Activated T-cell treated with anti-CD3 and anti-CD28 coated beads, Interleukin-2, amount 50 U/mL, for 24 hours (primary cell): ENCODE measurements around the gene TAT.
"Not testable (repeated sequence)": the region's sequence is repeated elsewhere in the genome, so short reads cannot be mapped to it uniquely, and the experiment has no call there.

Source experiments
- DNase-seq: peaks from one replicate; pipeline ENCODE4 v3.0.0-alpha.2; 2020
- H3K27ac Mint-ChIP-seq: 2 replicates; pipeline ENCODE4 v1.8.0; 2020; ENCODE audit warnings: mild to moderate bottlenecking, mixed read lengths
- H3K27me3 Mint-ChIP-seq: 2 replicates; pipeline ENCODE4 v1.8.0; 2020; ENCODE audit warnings: mixed read lengths
- H3K36me3 Mint-ChIP-seq: 2 replicates; pipeline ENCODE4 v1.8.0; 2020; ENCODE audit warnings: low read depth, mixed read lengths
- H3K4me1 Mint-ChIP-seq: 2 replicates; pipeline ENCODE4 v1.8.0; 2020; ENCODE audit warnings: low read depth, mixed read lengths
- H3K4me3 Mint-ChIP-seq: 2 replicates; pipeline ENCODE4 v1.8.0; 2020; ENCODE audit warnings: mild to moderate bottlenecking, moderate library complexity, mixed read lengths
- H3K9me3 Mint-ChIP-seq: 2 replicates; pipeline ENCODE4 v1.8.0; 2020; ENCODE audit warnings: mixed read lengths

Gene TAT

DNA sequence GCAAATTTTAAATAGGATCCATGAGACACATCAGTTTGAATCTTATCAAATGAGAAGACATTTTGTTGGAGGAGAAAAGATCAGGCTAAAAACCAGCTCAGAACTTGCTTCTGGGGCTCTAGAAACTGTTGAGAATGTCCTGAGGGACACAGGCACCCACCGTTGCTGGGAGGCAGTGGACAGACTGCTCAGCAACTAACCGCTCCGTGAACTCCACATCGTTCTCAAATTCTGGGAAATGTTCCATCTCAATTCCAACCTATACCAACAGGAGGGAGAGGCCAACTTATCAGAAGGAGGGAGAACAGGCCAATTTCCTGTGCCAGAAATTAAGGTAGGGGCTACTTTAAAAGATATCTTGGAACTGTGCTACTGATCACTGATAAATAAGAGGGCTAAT lies 8.3 kb downstream of the TAT start:
- Mint-ChIP-seq H3K27me3 (peaks cover 4% of the 10 kb centered on the region), H3K4me3 (no peak overlapping the region), H3K27ac (no peak overlapping the region), H3K4me1 (peaks cover 17% of the 10 kb centered on the region), H3K36me3 (no peaks in the 10 kb centered on the region), H3K9me3 (no peaks in the 10 kb centered on the region)
- no peak for DNase-seq

GRCh38 chr16:71567931-71568330 lies 9.0 kb downstream of the TAT start:
- Mint-ChIP-seq H3K4me3 (no peak overlapping the region), H3K27ac (no peak overlapping the region), H3K27me3 (peaks cover 4% of the 10 kb centered on the region), H3K4me1 (peaks cover 17% of the 10 kb centered on the region), H3K9me3 (no peaks in the 10 kb centered on the region), H3K36me3 (no peaks in the 10 kb centered on the region)
- DNase-seq = no peak

GRCh38 chr16:71565812-71566700 lies 10.8 kb downstream of the TAT start:
- peaks cover 17% of the 10 kb centered on the region for H3K4me1 Mint-ChIP-seq
- H3K9me3 Mint-ChIP-seq = peaks cover 10% of the 10 kb centered on the region
- peak overlapping the region; percentile 82 for H3K4me3 Mint-ChIP-seq
- peak overlapping the region; percentile 90 for H3K27ac Mint-ChIP-seq
- DNase-seq = no peak
- H3K36me3 Mint-ChIP-seq = peaks cover 2% of the 10 kb centered on the region
- H3K27me3 Mint-ChIP-seq = no peaks in the 10 kb centered on the region

GRCh38 chr16:71564335-71564967 lies 12.4 kb downstream of the TAT start:
- peaks cover 10% of the 10 kb centered on the region for H3K9me3 Mint-ChIP-seq
- H3K27ac Mint-ChIP-seq = peak overlapping the region; percentile 90
- peak overlapping the region; percentile 82 for H3K4me3 Mint-ChIP-seq
- no peaks in the 10 kb centered on the region for H3K27me3 Mint-ChIP-seq
- no peak for DNase-seq
- peaks cover 17% of the 10 kb centered on the region for H3K4me1 Mint-ChIP-seq
- H3K36me3 Mint-ChIP-seq = peaks cover 2% of the 10 kb centered on the region

DNA sequence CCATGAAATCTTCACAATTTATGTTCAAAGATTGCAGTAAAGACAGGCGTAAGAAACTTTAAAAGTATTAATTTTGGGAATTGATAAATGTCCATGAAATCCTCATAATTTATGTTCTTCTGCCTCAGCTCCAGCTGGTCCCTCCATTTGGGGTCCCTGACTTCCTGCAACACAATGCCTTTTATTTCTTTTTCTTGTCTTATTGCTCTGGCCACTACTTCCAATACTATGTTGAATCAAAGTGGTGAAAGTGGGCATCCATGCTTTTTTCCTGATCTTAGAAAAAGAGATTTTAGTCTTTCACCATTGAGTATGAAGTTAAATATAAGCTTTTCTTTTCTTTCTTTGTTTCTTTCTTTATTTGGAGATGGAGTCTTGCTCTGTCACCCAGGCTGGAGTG lies 14.3 kb downstream of the TAT start:
- no peak for DNase-seq
- Mint-ChIP-seq H3K27me3 (no peaks in the 10 kb centered on the region), H3K27ac (no peak overlapping the region), H3K4me1 (peaks cover 17% of the 10 kb centered on the region), H3K9me3 (peaks cover 10% of the 10 kb centered on the region), H3K4me3 (no peak overlapping the region), H3K36me3 (peaks cover 2% of the 10 kb centered on the region)

DNA sequence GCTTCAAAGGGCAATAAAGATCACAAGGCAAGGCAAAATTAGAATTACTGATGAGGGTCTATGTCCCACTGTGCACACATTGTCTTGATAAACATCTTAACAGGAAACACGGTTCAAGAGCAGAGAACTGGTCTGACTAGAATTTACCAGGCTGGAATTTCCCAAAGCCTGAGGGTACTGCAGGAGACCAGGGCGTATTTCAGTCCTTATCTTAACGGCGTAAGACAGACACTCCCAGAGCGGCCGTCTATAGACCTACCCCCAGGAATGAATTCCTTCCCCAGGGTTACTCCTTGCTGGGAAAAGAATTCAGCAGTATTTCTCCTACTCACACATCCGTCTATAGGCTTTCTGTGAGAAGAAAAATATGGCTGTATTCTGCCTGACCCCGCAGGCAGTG lies 15.0 kb downstream of the TAT start:
- H3K4me1 Mint-ChIP-seq = peaks cover 17% of the 10 kb centered on the region
- not testable (repeated sequence) for H3K4me3 Mint-ChIP-seq, H3K36me3 Mint-ChIP-seq, DNase-seq, H3K27me3 Mint-ChIP-seq, H3K9me3 Mint-ChIP-seq, H3K27ac Mint-ChIP-seq

DNA sequence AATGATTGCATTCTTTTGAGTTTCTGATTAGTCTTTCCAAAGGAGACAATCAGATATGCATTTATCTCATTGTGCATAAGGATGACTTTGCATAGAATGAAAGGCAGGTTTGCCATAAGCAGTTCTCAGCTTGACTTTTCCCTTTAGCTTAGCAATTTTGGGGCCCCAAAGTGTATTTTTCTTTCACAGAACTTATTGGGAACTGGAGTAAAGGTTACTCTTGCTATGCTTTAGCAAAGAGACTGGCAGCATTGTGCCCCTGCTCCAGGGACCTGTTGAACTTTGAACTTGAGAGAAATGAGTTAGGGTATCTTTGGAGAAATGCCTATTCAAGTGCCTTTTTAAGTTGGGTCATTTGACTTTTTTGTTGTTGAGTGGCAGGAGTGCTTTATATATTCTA lies 17.0 kb downstream of the TAT start:
- H3K27ac Mint-ChIP-seq = no peak overlapping the region
- H3K9me3 Mint-ChIP-seq = peaks cover 10% of the 10 kb centered on the region
- H3K4me1 Mint-ChIP-seq = peaks cover 8% of the 10 kb centered on the region
- H3K36me3 Mint-ChIP-seq = peaks cover 2% of the 10 kb centered on the region
- H3K27me3 Mint-ChIP-seq = no peaks in the 10 kb centered on the region
- no peak overlapping the region for H3K4me3 Mint-ChIP-seq
- DNase-seq = no peak

DNA sequence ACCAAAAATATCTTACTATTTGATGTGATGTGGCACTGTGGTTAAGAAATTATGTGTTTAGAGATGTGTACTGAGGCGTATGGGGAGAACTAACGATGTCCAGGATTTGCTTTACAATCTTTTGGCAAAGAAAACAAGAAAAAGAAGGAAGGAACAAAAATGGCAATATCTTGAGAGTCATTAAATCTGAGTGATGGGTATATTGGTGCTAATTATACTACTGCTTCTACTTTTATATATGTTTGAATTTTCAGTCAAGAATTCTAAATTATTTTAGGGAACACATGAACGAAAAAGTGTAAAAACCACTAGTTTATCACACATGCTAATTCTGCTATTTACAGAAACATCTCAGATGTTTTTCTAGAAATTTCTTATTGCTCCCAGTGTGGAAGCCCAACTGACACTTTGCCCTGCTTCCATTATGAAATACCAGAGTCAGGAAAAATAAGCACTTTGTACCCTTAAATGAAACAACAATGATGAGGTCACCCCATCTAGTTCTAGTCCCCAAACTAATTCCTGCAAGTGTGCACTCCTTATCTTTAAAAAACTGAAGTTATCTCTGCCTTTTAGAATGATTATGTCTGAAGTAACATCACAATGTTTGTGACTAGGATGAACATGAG lies 18.8 kb downstream of the TAT start:
- peaks cover 2% of the 10 kb centered on the region for H3K36me3 Mint-ChIP-seq
- no peak overlapping the region for H3K27ac Mint-ChIP-seq
- H3K4me3 Mint-ChIP-seq = no peak overlapping the region
- no peaks in the 10 kb centered on the region for H3K27me3 Mint-ChIP-seq
- H3K4me1 Mint-ChIP-seq = no peaks in the 10 kb centered on the region
- H3K9me3 Mint-ChIP-seq = peaks cover 10% of the 10 kb centered on the region
- DNase-seq = no peak

DNA sequence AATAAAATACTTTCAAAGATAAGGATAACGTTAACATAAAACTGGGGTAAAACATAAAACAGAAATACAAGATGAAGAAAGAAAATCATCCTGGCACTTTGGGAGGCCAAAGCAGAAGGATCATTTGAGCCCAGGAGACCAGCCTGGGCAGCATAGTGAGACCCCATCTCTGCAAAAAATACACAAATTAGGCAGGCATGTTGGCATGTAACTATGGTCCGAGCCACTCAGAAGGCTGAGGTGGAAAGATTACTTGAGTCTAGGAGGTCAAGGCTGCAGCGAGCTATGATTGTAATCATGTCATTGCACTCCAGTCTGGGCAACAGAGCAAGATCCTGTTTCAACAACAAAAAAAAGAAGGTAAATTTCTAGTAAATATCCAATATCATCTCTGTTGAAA lies 19.6 kb downstream of the TAT start:
- no peak overlapping the region for H3K4me3 Mint-ChIP-seq
- H3K27me3 Mint-ChIP-seq = no peaks in the 10 kb centered on the region
- DNase-seq = no peak
- peaks cover 10% of the 10 kb centered on the region for H3K9me3 Mint-ChIP-seq
- H3K36me3 Mint-ChIP-seq = peaks cover 2% of the 10 kb centered on the region
- no peak overlapping the region for H3K27ac Mint-ChIP-seq
- H3K4me1 Mint-ChIP-seq = no peaks in the 10 kb centered on the region

GRCh38 chr16:71555230-71555891 lies 21.5 kb downstream of the TAT start:
- Mint-ChIP-seq H3K36me3 (no peaks in the 10 kb centered on the region), H3K27me3 (no peaks in the 10 kb centered on the region), H3K27ac (no peak overlapping the region), H3K4me3 (no peak overlapping the region), H3K4me1 (no peaks in the 10 kb centered on the region), H3K9me3 (no peaks in the 10 kb centered on the region)
- DNase-seq = no peak

- H3K9me3 Mint-ChIP-seq = no peaks in the 10 kb centered on the region
- H3K27me3 Mint-ChIP-seq = peaks cover 11% of the 10 kb centered on the region
- H3K36me3 Mint-ChIP-seq = no peaks in the 10 kb centered on the region
- H3K27ac Mint-ChIP-seq = no peak overlapping the region
- no peak for DNase-seq
- no peaks in the 10 kb centered on the region for H3K4me1 Mint-ChIP-seq
- H3K4me3 Mint-ChIP-seq = no peak overlapping the region
Measured at GRCh38 chr16:71552698-71553503, 24.0 kb downstream of the TAT start.

DNA sequence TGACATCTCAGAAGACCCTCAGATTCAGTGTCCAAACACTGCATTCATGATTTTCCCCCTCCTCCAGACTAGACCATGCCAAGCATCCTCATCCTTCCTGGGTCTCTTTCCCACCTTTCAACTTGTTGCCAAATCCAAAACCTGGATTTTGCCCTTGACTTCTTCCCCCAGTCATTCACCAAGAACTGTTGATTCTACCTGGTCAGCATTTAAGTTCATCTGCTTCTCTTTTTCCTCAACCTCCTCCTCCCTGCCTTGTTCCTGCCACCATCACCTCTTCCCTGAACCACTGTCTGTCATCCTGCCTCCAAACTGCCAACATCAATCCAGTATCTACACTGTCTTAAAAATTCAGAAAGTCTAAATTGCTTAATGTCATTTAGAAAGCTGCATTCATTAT lies 29.7 kb downstream of the TAT start:
- no peak for DNase-seq
- Mint-ChIP-seq H3K4me3 (no peak overlapping the region), H3K4me1 (peaks cover 2% of the 10 kb centered on the region), H3K27ac (no peak overlapping the region), H3K36me3 (no peaks in the 10 kb centered on the region), H3K9me3 (no peaks in the 10 kb centered on the region), H3K27me3 (peaks cover 13% of the 10 kb centered on the region)

DNA sequence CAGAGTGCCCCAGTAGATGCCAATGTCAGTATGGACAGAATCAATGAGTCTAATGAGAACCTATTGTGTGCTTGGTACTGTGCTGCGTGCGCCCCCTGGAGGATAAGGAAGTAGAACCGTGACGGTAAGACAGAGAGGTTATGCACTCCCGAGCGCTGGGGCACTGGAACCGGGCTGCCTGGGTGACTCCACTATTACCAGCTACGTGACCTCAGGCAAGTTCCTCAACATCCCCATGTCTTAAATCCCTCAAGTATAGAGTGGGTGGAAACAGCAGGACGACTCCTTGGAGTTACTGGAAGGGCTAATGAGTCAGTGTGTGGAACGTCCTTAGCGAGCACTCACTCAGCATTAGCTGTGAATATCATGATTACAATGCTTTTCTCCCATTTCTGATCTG lies 34.5 kb downstream of the TAT start:
- peak; percentile 66 for DNase-seq
- Mint-ChIP-seq H3K27me3 (peaks cover 2% of the 10 kb centered on the region), H3K4me3 (no peak overlapping the region), H3K27ac (no peak overlapping the region), H3K9me3 (no peaks in the 10 kb centered on the region), H3K36me3 (no peaks in the 10 kb centered on the region), H3K4me1 (peaks cover 3% of the 10 kb centered on the region)

- peak; percentile 44 for DNase-seq
Measured at GRCh38 chr16:71537643-71538042, 39.2 kb downstream of the TAT start.

More at GRCh38 chr16:71537643-71538042, 39.2 kb downstream of the TAT start:
- peaks cover 3% of the 10 kb centered on the region for H3K4me1 Mint-ChIP-seq
- no peak overlapping the region for H3K4me3 Mint-ChIP-seq
- H3K27ac Mint-ChIP-seq = no peak overlapping the region
- H3K36me3 Mint-ChIP-seq = no peaks in the 10 kb centered on the region
- no peaks in the 10 kb centered on the region for H3K9me3 Mint-ChIP-seq
- peaks cover 3% of the 10 kb centered on the region for H3K27me3 Mint-ChIP-seq
